Thyroid gland (tissue), 4 donors: ENCODE results near the gene MXI1. TPM values are rescaled to one million over a fixed set of nuclear protein-coding genes. Genes with fewer than 3 reads are reported as not detected.

Experiments used
- DNase-seq, 2 donors: peaks; one replicate each; pipeline ENCODE4 v3.0.0-alpha.2; 2019
- H3K27ac ChIP-seq, 3 donors: fragments of 200-600 bp; sonication (generic); 1 replicate in 2 of 3; 2 replicates in 1 of 3; pipeline ENCODE4 v1.5.1; 2016 to 2019; ENCODE audit warnings: mild to moderate bottlenecking in 1 of 3, moderate library complexity in 1 of 3
- H3K27me3 ChIP-seq: fragments of 200-600 bp; sonication (generic); one replicate; pipeline ENCODE4 v1.5.1; 2019
- H3K36me3 ChIP-seq, 2 donors: fragments of 200-600 bp; sonication (generic); one replicate each; pipeline ENCODE4 v1.5.1; 2016 to 2019
- H3K4me1 ChIP-seq, 2 donors: fragments of 200-600 bp; sonication (generic); one replicate each; pipeline ENCODE4 v1.5.1; 2017 to 2019
- H3K4me3 ChIP-seq, 3 donors: fragments of 200-600 bp; sonication (generic); replicated peaks in 1 of 3; 1 replicate in 2 of 3; 2 replicates in 1 of 3; pipeline ENCODE4 v1.5.1; 2016; ENCODE audit warnings: mild to moderate bottlenecking in 1 of 3
- H3K9me3 ChIP-seq: fragments of 200-600 bp; sonication (generic); one replicate; pipeline ENCODE4 v1.5.1; 2017
- CTCF ChIP-seq, 6 experiments: fragments of 200-600 bp in 3 of 6; fragments of 450-650 bp in 3 of 6; sonication (generic) in 3 of 6; IDR thresholded peaks; one replicate each; pipeline ENCODE4 v1.5.1; 2016 to 2019; ENCODE audit warnings: antibody characterized with exemption in 6 of 6, mild to moderate bottlenecking in 2 of 6, inconsistent platforms in 1 of 6, moderate library complexity in 1 of 6
- POLR2A ChIP-seq, 2 donors: fragments of 450-650 bp; IDR thresholded peaks; one replicate each; pipeline ENCODE4 v1.6.1; 2017; ENCODE audit warnings: antibody characterized with exemption in 2 of 2, mild to moderate bottlenecking in 2 of 2, moderate library complexity in 1 of 2
- WGBS, 2 donors: methylation state at CpG; one replicate each; pipeline ENCODE4 v1.1.5; 2017; 5-methylcytosine and 5-hydroxymethylcytosine counted together
- intact Hi-C: fragments of 100-400 bp; cut with DNase I; formaldehyde crosslinking; loops from one replicate; pipeline ENCODE4 v1.15.1; 2023
- total RNA-seq, 4 donors: library from RNA; depleted of rRNA; stranded (reverse); fragments of >200 nt; gene quantifications; one replicate each; pipeline ENCODE4 v1.2.3, GENCODE V29; 2016

MXI1 gene
- total RNA-seq, 4 donors from 2014 or later = 51.2 to 136 (median 59.6) TPM

DNA sequence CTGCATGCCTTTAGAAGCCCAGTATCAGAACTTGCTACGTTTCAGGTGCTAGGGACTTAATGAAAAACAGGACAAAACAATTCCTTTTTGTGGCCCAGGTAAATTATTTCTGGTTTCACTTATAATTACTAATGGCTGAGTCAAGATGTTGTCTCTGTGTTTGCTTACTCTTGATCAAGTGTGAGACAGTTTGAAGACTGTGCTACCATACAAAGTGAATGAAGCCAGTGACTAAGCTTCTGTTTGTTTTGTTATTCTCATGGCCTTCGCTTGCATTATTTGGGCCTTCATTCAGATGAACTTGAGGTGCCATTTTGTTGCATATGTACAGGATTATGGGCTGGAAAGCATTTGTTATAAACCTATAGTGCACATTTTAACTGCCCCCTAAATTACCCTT is 79.4 kb downstream of the MXI1 start:
- WGBS, 2 donors = 87 to 93% methylated on average over 2 of the region's 2 CpGs
- no peak for DNase-seq
- no peaks in the 10 kb centered on the region for H3K9me3 ChIP-seq
- intact Hi-C loops = loop anchor here (10.0 kb wide), 1 partner anchor 402 kb away; no protein-coding TSS in a partner anchor
- peaks cover 12 to 27% of the 10 kb centered on the region in 2 donors for H3K36me3 ChIP-seq
- H3K27me3 ChIP-seq = no peaks in the 10 kb centered on the region
- TF ChIP-seq POLR2A (IDR thresholded peaks at IDR 0.05) = no peak
- TF ChIP-seq CTCF (IDR thresholded peaks at IDR 0.05) = no peak
- H3K4me3 ChIP-seq = no peak overlapping the region
- H3K4me1 ChIP-seq = peaks cover 3 to 5% of the 10 kb centered on the region in 2 donors
- no peak overlapping the region for H3K27ac ChIP-seq

DNA sequence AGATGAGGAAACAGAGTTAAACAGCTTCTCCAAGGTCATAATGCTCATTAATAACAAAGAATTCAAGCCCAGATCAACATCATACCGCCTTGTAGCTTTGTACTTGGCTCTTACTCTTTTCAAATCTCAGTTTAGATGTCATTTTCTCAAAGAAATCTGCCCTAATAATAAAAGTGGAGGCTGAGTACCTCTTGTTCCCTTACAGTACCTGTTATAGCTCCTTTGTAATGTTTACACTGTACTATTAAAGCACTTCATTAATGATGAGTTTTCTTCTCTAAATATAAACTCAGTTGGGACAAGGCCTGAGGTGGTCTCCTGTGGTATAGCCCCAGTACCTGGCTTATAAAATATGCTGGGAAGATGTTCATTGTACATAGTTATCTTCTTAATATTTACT is 89.6 kb downstream of the MXI1 start:
- Histone ChIP-seq H3K9me3 (no peaks in the 10 kb centered on the region), H3K27me3 (no peaks in the 10 kb centered on the region), H3K4me3 (no peak overlapping the region), H3K36me3 (peaks cover 42 to 64% of the 10 kb centered on the region in 2 donors), H3K27ac (no peak overlapping the region), H3K4me1 (peaks cover 0 to 8% of the 10 kb centered on the region in 2 donors)
- TF ChIP-seq POLR2A (IDR thresholded peaks at IDR 0.05) = no peak
- TF ChIP-seq CTCF (IDR thresholded peaks at IDR 0.05) = no peak
- no peak for DNase-seq
- 93 to 96% methylated on average over 1 of the region's 1 CpG for WGBS, 2 donors
- intact Hi-C loops = no loop called here

DNA sequence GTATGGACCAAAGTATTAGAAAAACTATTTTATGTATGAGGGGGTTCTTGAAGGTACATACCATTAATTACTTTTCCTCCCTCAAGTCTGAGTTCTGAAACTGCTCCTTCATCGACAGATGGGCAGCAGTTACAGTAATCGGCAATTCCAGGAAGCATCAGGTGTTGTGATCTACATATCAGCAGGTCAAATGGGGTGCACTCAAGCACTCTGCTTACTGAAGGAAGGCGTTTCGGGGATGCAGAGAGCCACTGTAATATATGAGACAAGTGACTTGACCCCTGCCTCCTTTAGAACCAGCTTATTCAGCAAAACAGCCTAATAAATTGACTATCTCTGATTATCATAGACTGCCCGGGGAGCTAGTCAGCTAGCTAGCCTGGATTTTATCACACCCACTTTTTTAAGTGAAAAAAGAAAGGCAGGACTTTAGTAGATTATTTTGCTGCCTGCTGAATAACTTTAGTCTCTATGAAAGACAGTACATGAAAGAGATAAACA is 93.1 kb downstream of the MXI1 start:
- Histone ChIP-seq H3K4me3 (no peak overlapping the region), H3K36me3 (peaks cover 41 to 50% of the 10 kb centered on the region in 2 donors), H3K4me1 (peaks cover 9 to 20% of the 10 kb centered on the region in 2 donors), H3K27me3 (no peaks in the 10 kb centered on the region), H3K27ac (no peak overlapping the region), H3K9me3 (no peaks in the 10 kb centered on the region)
- no peak for DNase-seq
- intact Hi-C loops = no loop called here
- 89 to 90% methylated on average over 5 of the region's 5 CpGs for WGBS, 2 donors
- TF ChIP-seq CTCF (IDR thresholded peaks at IDR 0.05) = no peak
- TF ChIP-seq POLR2A (IDR thresholded peaks at IDR 0.05) = no peak

DNA sequence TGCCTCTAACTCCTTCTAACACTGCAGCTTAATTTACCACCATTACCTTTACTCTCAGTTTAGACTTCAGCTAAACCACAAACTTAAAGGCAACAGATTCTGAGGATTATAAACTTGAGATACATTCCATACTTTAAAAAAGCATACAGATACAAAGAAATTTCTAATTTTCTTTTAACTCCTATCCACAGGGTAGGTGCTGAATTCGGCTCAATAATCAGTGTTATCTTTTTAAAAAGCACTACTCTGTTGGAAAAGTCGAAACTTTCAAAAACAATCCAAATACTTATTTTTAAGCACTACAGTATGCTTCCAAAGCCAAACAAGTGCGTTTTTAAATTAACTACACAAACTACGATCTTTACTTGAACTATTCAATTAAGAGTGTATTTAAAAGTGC is 96.3 kb downstream of the MXI1 start:
- no peaks in the 10 kb centered on the region for H3K9me3 ChIP-seq
- peak overlapping the region in 2 of 3 donors; percentile 50 to 98 for H3K4me3 ChIP-seq
- H3K27me3 ChIP-seq = no peaks in the 10 kb centered on the region
- no peak for DNase-seq
- peaks cover 12 to 20% of the 10 kb centered on the region in 2 donors for H3K4me1 ChIP-seq
- intact Hi-C loops = no loop called here
- TF ChIP-seq POLR2A (IDR thresholded peaks at IDR 0.05) = no peak
- TF ChIP-seq CTCF (IDR thresholded peaks at IDR 0.05) = no peak
- H3K36me3 ChIP-seq = peaks cover 23% of the 10 kb centered on the region in 2 donors
- peak overlapping the region in 1 of 3 donors; percentile 91 for H3K27ac ChIP-seq
- 5 to 6% methylated on average over 4 of the region's 4 CpGs for WGBS, 2 donors

DNA sequence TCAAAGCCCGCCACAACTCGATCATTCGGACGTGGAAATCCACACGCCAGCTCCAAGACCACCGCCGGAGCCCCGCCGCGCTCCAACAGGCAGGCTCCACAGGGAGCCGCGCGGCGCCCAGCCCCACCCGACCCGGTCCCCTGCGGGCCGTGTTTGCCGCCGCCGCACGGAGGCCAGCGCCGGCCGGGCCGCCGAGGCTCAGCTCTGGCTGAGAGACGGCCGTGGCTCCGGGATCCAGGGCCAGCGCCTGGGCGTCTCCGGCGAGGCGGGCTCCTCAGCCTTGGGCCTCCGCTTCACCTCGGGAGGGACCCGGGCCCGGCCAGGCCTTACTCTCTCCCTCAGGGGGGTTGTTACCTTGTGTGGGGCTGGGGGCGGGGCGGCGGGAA is 97.0 kb downstream of the MXI1 start:
- Histone ChIP-seq H3K27ac (peak overlapping the region; percentile 53 to 94 (median 91)), H3K36me3 (peaks cover 22 to 23% of the 10 kb centered on the region in 2 donors), H3K4me1 (peaks cover 12 to 20% of the 10 kb centered on the region in 2 donors), H3K27me3 (no peaks in the 10 kb centered on the region), H3K9me3 (no peaks in the 10 kb centered on the region), H3K4me3 (peak overlapping the region; percentile 50 to 98 (median 93))
- peak in 1 of 2 donors; percentile 36 for DNase-seq
- TF ChIP-seq CTCF (IDR thresholded peaks at IDR 0.05) = no peak
- TF ChIP-seq POLR2A (IDR thresholded peaks at IDR 0.05) = no peak
- intact Hi-C loops = no loop called here
- 0 to 1% methylated on average over 2 to 10 of the region's 42 CpGs for WGBS, 2 donors
